HEK293 (cell line): ENCODE data around the gene ELAVL2.

Source experiments
- CTCF ChIP-seq: fragments of 450-650 bp; formaldehyde crosslinking; IDR thresholded peaks from 2 replicates; pipeline ENCODE4 v1.5.1; 2016; ENCODE audit warnings: missing biosample characterization, missing genetic modification characterization
- HOXA7 ChIP-seq: sonication (generic); formaldehyde crosslinking; IDR thresholded peaks from 2 replicates; pipeline ENCODE4 v1.8.1; 2022; ENCODE audit warnings: missing genetic modification reagents, borderline replicate concordance
- WT1 ChIP-seq: fragments of 450-650 bp; formaldehyde crosslinking; IDR thresholded peaks from 2 replicates; pipeline ENCODE4 v1.5.1; 2016; ENCODE audit warnings: missing biosample characterization, missing genetic modification characterization
- ZBTB21 ChIP-seq: fragments of 450-650 bp; formaldehyde crosslinking; IDR thresholded peaks from 2 replicates; pipeline ENCODE4 v1.5.1; 2017; ENCODE audit warnings: missing biosample characterization, missing genetic modification characterization
- ZNF114 ChIP-seq: fragments of 450-650 bp; formaldehyde crosslinking; IDR thresholded peaks from 2 replicates; pipeline ENCODE4 v1.5.0; 2017; ENCODE audit warnings: missing biosample characterization, missing genetic modification characterization
- ZNF24 ChIP-seq: fragments of 450-650 bp; formaldehyde crosslinking; IDR thresholded peaks from 2 replicates; pipeline ENCODE4 v1.5.1; 2016; ENCODE audit warnings: missing biosample characterization, missing genetic modification characterization
- ZNF600 ChIP-seq: fragments of 450-650 bp; formaldehyde crosslinking; IDR thresholded peaks from 2 replicates; pipeline ENCODE4 v1.5.1; 2016; ENCODE audit warnings: missing biosample characterization, missing genetic modification characterization
- ZNF626 ChIP-seq: fragments of 450-650 bp; sonication (Bioruptor Pico); formaldehyde crosslinking; IDR thresholded peaks from 2 replicates; pipeline ENCODE4 v1.5.1; 2018; ENCODE audit warnings: missing biosample characterization, missing genetic modification characterization, inconsistent platforms
- ZNF707 ChIP-seq: fragments of 450-650 bp; formaldehyde crosslinking; IDR thresholded peaks from 2 replicates; pipeline ENCODE4 v1.5.1; 2016; ENCODE audit warnings: missing biosample characterization, missing genetic modification characterization
- TF ChIP-seq, protein P1 (sequence below): fragments of 450-650 bp; IDR thresholded peaks from 2 replicates; pipeline ENCODE4 v1.5.1; 2018; ENCODE audit warnings: missing biosample characterization, mild to moderate bottlenecking, missing genetic modification characterization
- TF ChIP-seq, protein P2 (sequence below): fragments of 450-650 bp; formaldehyde crosslinking; IDR thresholded peaks from 2 replicates; pipeline ENCODE4 v1.5.1; 2016; ENCODE audit warnings: missing biosample characterization, missing genetic modification characterization

DNA sequence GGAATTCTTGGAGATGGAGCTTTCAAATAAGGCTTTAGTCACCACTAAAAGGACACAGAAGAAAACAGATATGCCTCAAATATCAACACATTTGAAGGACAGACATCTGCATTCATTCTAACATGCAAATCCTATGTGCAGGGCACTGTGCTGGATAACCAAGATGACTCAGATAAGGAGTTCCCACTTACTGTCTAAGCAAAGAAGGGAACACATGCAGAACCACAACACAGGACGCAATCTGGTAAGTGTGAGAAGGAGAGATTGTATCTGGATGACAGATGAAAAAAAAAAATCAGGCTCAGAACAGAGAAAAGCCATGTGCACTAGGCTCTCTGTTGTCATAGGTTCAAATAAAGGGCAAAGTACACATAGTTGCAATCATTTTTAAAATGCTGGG lies 42.5 kb downstream of the ELAVL2 start:
- TF ChIP-seq ZBTB21 (tag by site-specific recombination), result no peak
- no peak for TF ChIP-seq CTCF (tag by site-specific recombination)
- TF ChIP-seq ZNF600 (tag by site-specific recombination), result no peak
- TF ChIP-seq, protein P1, sequence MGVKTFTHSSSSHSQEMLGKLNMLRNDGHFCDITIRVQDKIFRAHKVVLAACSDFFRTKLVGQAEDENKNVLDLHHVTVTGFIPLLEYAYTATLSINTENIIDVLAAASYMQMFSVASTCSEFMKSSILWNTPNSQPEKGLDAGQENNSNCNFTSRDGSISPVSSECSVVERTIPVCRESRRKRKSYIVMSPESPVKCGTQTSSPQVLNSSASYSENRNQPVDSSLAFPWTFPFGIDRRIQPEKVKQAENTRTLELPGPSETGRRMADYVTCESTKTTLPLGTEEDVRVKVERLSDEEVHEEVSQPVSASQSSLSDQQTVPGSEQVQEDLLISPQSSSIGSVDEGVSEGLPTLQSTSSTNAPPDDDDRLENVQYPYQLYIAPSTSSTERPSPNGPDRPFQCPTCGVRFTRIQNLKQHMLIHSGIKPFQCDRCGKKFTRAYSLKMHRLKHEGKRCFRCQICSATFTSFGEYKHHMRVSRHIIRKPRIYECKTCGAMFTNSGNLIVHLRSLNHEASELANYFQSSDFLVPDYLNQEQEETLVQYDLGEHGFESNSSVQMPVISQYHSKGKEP (tag by site-specific recombination), result no peak
- no peak for TF ChIP-seq ZNF707 (tag by site-specific recombination)
- TF ChIP-seq ZNF626 (tag by site-specific recombination), result no peak
- TF ChIP-seq HOXA7 (CRISPR knock-in tag), result no peak
- TF ChIP-seq, protein P2, sequence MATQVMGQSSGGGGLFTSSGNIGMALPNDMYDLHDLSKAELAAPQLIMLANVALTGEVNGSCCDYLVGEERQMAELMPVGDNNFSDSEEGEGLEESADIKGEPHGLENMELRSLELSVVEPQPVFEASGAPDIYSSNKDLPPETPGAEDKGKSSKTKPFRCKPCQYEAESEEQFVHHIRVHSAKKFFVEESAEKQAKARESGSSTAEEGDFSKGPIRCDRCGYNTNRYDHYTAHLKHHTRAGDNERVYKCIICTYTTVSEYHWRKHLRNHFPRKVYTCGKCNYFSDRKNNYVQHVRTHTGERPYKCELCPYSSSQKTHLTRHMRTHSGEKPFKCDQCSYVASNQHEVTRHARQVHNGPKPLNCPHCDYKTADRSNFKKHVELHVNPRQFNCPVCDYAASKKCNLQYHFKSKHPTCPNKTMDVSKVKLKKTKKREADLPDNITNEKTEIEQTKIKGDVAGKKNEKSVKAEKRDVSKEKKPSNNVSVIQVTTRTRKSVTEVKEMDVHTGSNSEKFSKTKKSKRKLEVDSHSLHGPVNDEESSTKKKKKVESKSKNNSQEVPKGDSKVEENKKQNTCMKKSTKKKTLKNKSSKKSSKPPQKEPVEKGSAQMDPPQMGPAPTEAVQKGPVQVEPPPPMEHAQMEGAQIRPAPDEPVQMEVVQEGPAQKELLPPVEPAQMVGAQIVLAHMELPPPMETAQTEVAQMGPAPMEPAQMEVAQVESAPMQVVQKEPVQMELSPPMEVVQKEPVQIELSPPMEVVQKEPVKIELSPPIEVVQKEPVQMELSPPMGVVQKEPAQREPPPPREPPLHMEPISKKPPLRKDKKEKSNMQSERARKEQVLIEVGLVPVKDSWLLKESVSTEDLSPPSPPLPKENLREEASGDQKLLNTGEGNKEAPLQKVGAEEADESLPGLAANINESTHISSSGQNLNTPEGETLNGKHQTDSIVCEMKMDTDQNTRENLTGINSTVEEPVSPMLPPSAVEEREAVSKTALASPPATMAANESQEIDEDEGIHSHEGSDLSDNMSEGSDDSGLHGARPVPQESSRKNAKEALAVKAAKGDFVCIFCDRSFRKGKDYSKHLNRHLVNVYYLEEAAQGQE (tag by site-specific recombination), result no peak
- no peak for TF ChIP-seq WT1 (tag by site-specific recombination)
- no peak for TF ChIP-seq ZNF114 (tag by site-specific recombination)
- TF ChIP-seq ZNF24 (tag by site-specific recombination), result no peak
